Thyroid gland (tissue), 4 donors: ENCODE results near the gene GPC5. TPM values are rescaled to one million over a fixed set of nuclear protein-coding genes. Genes with fewer than 3 reads are reported as not detected.

Source experiments
- DNase-seq, 2 donors: peaks; one replicate each; pipeline ENCODE4 v3.0.0-alpha.2; 2019
- H3K27ac ChIP-seq, 3 donors: fragments of 200-600 bp; sonication (generic); 1 replicate in 2 of 3; 2 replicates in 1 of 3; pipeline ENCODE4 v1.5.1; 2016 to 2019; ENCODE audit warnings: mild to moderate bottlenecking in 1 of 3, moderate library complexity in 1 of 3
- H3K27me3 ChIP-seq: fragments of 200-600 bp; sonication (generic); one replicate; pipeline ENCODE4 v1.5.1; 2019
- H3K36me3 ChIP-seq, 2 donors: fragments of 200-600 bp; sonication (generic); one replicate each; pipeline ENCODE4 v1.5.1; 2016 to 2019
- H3K4me1 ChIP-seq, 2 donors: fragments of 200-600 bp; sonication (generic); one replicate each; pipeline ENCODE4 v1.5.1; 2017 to 2019
- H3K4me3 ChIP-seq, 3 donors: fragments of 200-600 bp; sonication (generic); replicated peaks in 1 of 3; 1 replicate in 2 of 3; 2 replicates in 1 of 3; pipeline ENCODE4 v1.5.1; 2016; ENCODE audit warnings: mild to moderate bottlenecking in 1 of 3
- H3K9me3 ChIP-seq: fragments of 200-600 bp; sonication (generic); one replicate; pipeline ENCODE4 v1.5.1; 2017
- POLR2A ChIP-seq, 2 donors: fragments of 450-650 bp; IDR thresholded peaks; one replicate each; pipeline ENCODE4 v1.6.1; 2017; ENCODE audit warnings: antibody characterized with exemption in 2 of 2, mild to moderate bottlenecking in 2 of 2, moderate library complexity in 1 of 2
- WGBS, 2 donors: methylation state at CpG; one replicate each; pipeline ENCODE4 v1.1.5; 2017; 5-methylcytosine and 5-hydroxymethylcytosine counted together
- intact Hi-C: fragments of 100-400 bp; cut with DNase I; formaldehyde crosslinking; loops from one replicate; pipeline ENCODE4 v1.15.1; 2023
- total RNA-seq, 4 donors: library from RNA; depleted of rRNA; stranded (reverse); fragments of >200 nt; gene quantifications; one replicate each; pipeline ENCODE4 v1.2.3, GENCODE V29; 2016
- TF ChIP-seq, protein P1 (sequence below), 6 experiments: fragments of 200-600 bp in 3 of 6; fragments of 450-650 bp in 3 of 6; sonication (generic) in 3 of 6; IDR thresholded peaks; one replicate each; pipeline ENCODE4 v1.5.1; 2016 to 2019; ENCODE audit warnings: antibody characterized with exemption in 6 of 6, mild to moderate bottlenecking in 2 of 6, inconsistent platforms in 1 of 6, moderate library complexity in 1 of 6

Gene GPC5
- total RNA-seq, 4 donors from 2014 or later, result 0.67 to 2.3 (median 1.3) TPM

DNA sequence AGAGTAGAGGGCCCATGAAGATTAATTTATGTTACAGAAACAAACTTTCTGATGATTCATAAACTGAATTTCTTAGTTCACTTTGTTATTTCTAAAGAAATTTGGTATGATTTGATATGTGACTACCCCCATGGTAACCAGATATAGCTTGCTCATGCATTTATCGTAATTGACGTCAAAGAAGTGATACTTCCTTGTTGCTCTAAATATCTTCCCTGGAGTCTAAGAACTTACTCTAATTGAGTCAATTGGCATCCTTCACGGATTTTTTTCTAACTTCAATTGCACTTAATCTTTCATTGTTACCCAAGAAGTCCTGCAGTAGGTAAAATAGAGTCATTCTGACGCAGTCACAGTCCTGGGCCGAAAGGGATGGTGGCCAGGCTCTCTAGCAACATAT is 240.9 kb downstream of the GPC5 start:
- 81 to 85% methylated on average over 5 of the region's 5 CpGs for WGBS, 2 donors
- intact Hi-C loops, result no loop called here
- no peak for TF ChIP-seq POLR2A (IDR thresholded peaks at IDR 0.05)
- TF ChIP-seq, protein P1, sequence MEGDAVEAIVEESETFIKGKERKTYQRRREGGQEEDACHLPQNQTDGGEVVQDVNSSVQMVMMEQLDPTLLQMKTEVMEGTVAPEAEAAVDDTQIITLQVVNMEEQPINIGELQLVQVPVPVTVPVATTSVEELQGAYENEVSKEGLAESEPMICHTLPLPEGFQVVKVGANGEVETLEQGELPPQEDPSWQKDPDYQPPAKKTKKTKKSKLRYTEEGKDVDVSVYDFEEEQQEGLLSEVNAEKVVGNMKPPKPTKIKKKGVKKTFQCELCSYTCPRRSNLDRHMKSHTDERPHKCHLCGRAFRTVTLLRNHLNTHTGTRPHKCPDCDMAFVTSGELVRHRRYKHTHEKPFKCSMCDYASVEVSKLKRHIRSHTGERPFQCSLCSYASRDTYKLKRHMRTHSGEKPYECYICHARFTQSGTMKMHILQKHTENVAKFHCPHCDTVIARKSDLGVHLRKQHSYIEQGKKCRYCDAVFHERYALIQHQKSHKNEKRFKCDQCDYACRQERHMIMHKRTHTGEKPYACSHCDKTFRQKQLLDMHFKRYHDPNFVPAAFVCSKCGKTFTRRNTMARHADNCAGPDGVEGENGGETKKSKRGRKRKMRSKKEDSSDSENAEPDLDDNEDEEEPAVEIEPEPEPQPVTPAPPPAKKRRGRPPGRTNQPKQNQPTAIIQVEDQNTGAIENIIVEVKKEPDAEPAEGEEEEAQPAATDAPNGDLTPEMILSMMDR (IDR thresholded peaks at IDR 0.05), result no peak

DNA sequence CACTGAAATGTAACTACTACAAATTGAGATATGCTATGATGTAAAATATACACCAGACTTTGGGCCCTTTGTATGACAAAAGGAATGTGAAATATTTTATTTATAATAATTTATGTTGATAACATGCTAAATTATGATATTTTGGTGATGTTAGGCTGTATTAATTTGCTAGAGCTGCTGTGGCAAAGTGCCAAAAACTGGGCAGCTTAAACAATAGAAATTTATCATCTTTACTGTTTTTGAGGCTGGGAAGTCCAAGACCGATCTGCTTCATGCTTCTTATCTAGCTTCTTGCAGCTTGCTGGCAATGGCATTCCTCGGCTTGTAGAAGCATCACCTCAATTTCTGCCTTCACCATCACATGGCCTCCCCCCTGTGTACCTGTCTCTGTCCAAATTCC is 245.0 kb downstream of the GPC5 start:
- no peak overlapping the region for H3K27ac ChIP-seq
- 79 to 90% methylated on average over 2 of the region's 2 CpGs for WGBS, 2 donors

More for the DNA sequence above, 240.9 kb downstream of the GPC5 start:
- Histone ChIP-seq H3K4me3 (no peak overlapping the region), H3K27me3 (no peaks in the 10 kb centered on the region), H3K9me3 (no peaks in the 10 kb centered on the region), H3K27ac (no peak overlapping the region), H3K4me1 (no peaks in the 10 kb centered on the region), H3K36me3 (no peaks in the 10 kb centered on the region)
- DNase-seq, result no peak

DNA sequence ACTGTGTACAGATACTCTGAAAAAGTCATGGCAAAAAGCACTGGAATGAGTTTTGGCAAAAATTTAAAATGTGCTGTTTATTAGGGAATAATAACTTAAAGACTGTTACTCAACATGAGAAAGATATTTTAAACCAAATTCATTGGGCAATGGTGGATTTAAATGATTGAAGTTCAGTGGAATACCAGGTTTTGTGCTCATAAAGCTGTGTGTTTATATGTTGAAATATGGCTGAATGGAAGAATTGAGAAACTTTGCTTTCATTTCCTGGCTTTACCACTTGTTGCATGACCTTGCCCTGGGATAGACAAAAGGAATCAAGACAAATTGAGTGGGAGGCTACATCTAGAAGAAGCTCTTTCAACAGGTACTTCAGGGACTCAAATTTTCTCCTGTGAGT is 246.4 kb downstream of the GPC5 start:
- DNase-seq, result no peak
- Histone ChIP-seq H3K36me3 (no peaks in the 10 kb centered on the region), H3K27me3 (no peaks in the 10 kb centered on the region), H3K9me3 (no peaks in the 10 kb centered on the region), H3K27ac (no peak overlapping the region), H3K4me1 (no peaks in the 10 kb centered on the region), H3K4me3 (no peak overlapping the region)
- no peak for TF ChIP-seq POLR2A (IDR thresholded peaks at IDR 0.05)
- TF ChIP-seq, protein P1 (IDR thresholded peaks at IDR 0.05), result no peak
- intact Hi-C loops, result no loop called here

More for the DNA sequence above, 245.0 kb downstream of the GPC5 start:
- intact Hi-C loops, result no loop called here
- Histone ChIP-seq H3K4me3 (no peak overlapping the region), H3K9me3 (no peaks in the 10 kb centered on the region), H3K4me1 (no peaks in the 10 kb centered on the region), H3K27me3 (no peaks in the 10 kb centered on the region), H3K36me3 (no peaks in the 10 kb centered on the region)
- TF ChIP-seq POLR2A (IDR thresholded peaks at IDR 0.05), result no peak
- TF ChIP-seq, protein P1 (IDR thresholded peaks at IDR 0.05), result no peak
- no peak for DNase-seq

DNA sequence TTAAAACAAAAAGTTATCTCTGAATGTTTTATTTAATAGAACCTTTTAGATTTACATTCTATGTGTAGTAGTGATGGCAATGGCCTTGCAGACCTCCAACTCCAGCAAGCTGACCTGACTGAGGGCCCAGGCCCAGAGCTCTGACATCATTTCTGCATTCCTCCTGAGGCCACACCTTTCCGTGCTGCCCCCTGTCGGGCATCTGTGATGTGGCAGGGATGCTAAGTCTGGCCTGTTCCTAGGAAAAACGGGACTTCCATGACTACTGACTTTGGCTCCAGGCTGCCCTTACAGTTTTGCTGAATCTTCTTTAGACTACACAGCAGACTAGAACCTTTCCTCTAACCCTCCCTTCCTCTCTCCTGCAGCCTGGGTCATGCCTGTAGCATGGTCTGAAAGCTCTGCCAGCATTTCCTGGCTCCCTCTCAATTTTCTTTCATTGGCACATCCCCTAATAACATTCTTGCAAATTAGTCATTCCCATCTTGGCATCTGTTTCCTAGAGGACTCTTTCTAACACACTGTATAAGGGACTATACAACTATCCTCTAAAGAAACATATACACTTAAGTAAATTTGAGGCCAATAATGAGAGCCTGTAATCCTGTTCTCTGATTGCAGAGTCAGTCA is 249.1 kb downstream of the GPC5 start:
- Histone ChIP-seq H3K4me3 (no peak overlapping the region), H3K9me3 (no peaks in the 10 kb centered on the region), H3K4me1 (no peaks in the 10 kb centered on the region), H3K36me3 (no peaks in the 10 kb centered on the region), H3K27me3 (no peaks in the 10 kb centered on the region), H3K27ac (no peak overlapping the region)
- intact Hi-C loops, result no loop called here
- 44 to 54% methylated on average over 3 of the region's 3 CpGs for WGBS, 2 donors
- no peak for DNase-seq
- TF ChIP-seq, protein P1 (IDR thresholded peaks at IDR 0.05), result peak in 1 of 6 experiments; percentile 18
- TF ChIP-seq POLR2A (IDR thresholded peaks at IDR 0.05), result no peak

DNA sequence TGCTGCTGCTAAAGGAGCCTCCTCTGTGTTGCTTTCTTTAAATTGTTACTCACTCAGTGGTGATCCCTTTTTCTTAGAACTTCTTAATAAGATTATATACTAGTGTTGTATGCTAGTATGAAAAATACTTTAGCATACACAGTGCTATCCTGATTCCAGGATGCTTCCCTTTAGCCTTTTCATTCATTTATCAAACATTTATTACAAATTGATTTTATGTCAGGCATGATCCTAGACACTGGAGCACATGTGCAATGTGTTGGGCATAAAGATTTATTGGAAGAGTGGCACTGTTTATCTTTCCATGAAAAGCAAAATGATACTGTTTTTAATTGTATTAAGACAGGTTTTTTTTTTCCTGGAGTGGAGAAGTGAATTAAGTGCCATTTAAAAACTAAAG is 249.6 kb downstream of the GPC5 start:
- intact Hi-C loops, result no loop called here
- Histone ChIP-seq H3K36me3 (no peaks in the 10 kb centered on the region), H3K9me3 (no peaks in the 10 kb centered on the region), H3K4me3 (no peak overlapping the region), H3K4me1 (no peaks in the 10 kb centered on the region), H3K27ac (no peak overlapping the region), H3K27me3 (no peaks in the 10 kb centered on the region)
- no peak for DNase-seq
- TF ChIP-seq, protein P1 (IDR thresholded peaks at IDR 0.05), result no peak
- no peak for TF ChIP-seq POLR2A (IDR thresholded peaks at IDR 0.05)
